COR-L47 (cell line): ENCODE results near the gene LMO1.

Source experiments
- DNase-seq: peaks from one replicate; lab custom pipeline; 2025; lab: John Stamatoyannopoulos, UW

LMO1 gene

GRCh38 chr11:8242499-8243280 is 21.0 kb downstream of the LMO1 start:
- DNase-seq = no peak

GRCh38 chr11:8242118-8242475 is 21.6 kb downstream of the LMO1 start:
- DNase-seq = no peak

GRCh38 chr11:8241373-8242117 is 22.1 kb downstream of the LMO1 start:
- DNase-seq = peak; percentile 18

- DNase-seq = no peak
These were observed 24.0 kb downstream of the LMO1 start for GRCh38 chr11:8239536-8240228.

- DNase-seq = no peak
These were observed 24.6 kb downstream of the LMO1 start for GRCh38 chr11:8239040-8239439.

GRCh38 chr11:8237453-8237852 is 26.2 kb downstream of the LMO1 start:
- DNase-seq = no peak

GRCh38 chr11:8235925-8236324 is 27.8 kb downstream of the LMO1 start:
- DNase-seq = no peak

- DNase-seq = no peak
These were observed 28.8 kb downstream of the LMO1 start for GRCh38 chr11:8234910-8235309.

GRCh38 chr11:8234425-8234821 is 29.3 kb downstream of the LMO1 start:
- DNase-seq = peak; percentile 2

- DNase-seq = no peak
These were observed 29.8 kb downstream of the LMO1 start for GRCh38 chr11:8233691-8234424.

- DNase-seq = no peak
These were observed 30.6 kb downstream of the LMO1 start for GRCh38 chr11:8232849-8233606.

GRCh38 chr11:8232414-8232813 is 31.3 kb downstream of the LMO1 start:
- no peak for DNase-seq

- DNase-seq = no peak
These were observed 31.7 kb downstream of the LMO1 start for GRCh38 chr11:8231979-8232378.

- DNase-seq = no peak
These were observed 32.5 kb downstream of the LMO1 start for GRCh38 chr11:8230921-8231847.

- DNase-seq = no peak
These were observed 33.4 kb downstream of the LMO1 start for GRCh38 chr11:8230178-8230859.

- peak; percentile 79 for DNase-seq
These were observed 34.1 kb downstream of the LMO1 start for GRCh38 chr11:8229299-8230177.

- no peak for DNase-seq
These were observed 35.4 kb downstream of the LMO1 start for GRCh38 chr11:8228231-8228630.
